HEK293 (cell line): ENCODE measurements around the gene NCEH1.

ENCODE experiments used
- CTCF ChIA-PET: fragments of 350-600 bp; formaldehyde crosslinking; extraction: SDS; loops from one replicate; lab custom pipeline; 2021; ENCODE audit warnings: antibody characterized with exemption; lab: Yijun Ruan, JAX
- POLR2A ChIA-PET: fragments of 300-600 bp; formaldehyde crosslinking; extraction: SDS; loops from one replicate; lab custom pipeline; 2020; ENCODE audit warnings: antibody characterized with exemption, inconsistent platforms; lab: Yijun Ruan, JAX
- H3K27ac ChIP-seq: fragments of 200-500 bp; sonication (Bioruptor generic); 2 replicates; pipeline ENCODE4 v1.5.1; 2014; ENCODE audit warnings: low read depth, low read length, control low read depth, inconsistent platforms; ENCODE audit errors: extremely low read depth
- H3K36me3 ChIP-seq, 2 experiments: fragments of 200-500 bp in 1 of 2; sonication (Bioruptor generic) in 1 of 2; 1 replicate in 1 of 2; 2 replicates in 1 of 2; pipeline ENCODE4 v1.5.1; 2014 to 2017; ENCODE audit warnings: inconsistent platforms in 2 of 2, low read length in 2 of 2; ENCODE audit not compliant: control insufficient read depth in 2 of 2, insufficient read depth in 1 of 2
- H3K4me1 ChIP-seq: fragments of 200-500 bp; sonication (Bioruptor generic); 2 replicates; pipeline ENCODE4 v1.5.1; 2014; ENCODE audit warnings: mild to moderate bottlenecking, low read length, inconsistent platforms; ENCODE audit not compliant: control insufficient read depth, insufficient read depth
- H3K4me3 ChIP-seq: 2 replicates; pipeline ENCODE4 v1.5.1; 2011; ENCODE audit warnings: low read depth, mild to moderate bottlenecking, control low read depth, low read length, moderate library complexity
- H3K9me3 ChIP-seq: fragments of 200-500 bp; sonication (Bioruptor generic); 2 replicates; pipeline ENCODE4 v1.5.1; 2014; ENCODE audit warnings: low read depth, low read length, inconsistent platforms; ENCODE audit not compliant: control insufficient read depth, insufficient read depth
- HOXA7 ChIP-seq: sonication (generic); formaldehyde crosslinking; IDR thresholded peaks from 2 replicates; pipeline ENCODE4 v1.8.1; 2022; ENCODE audit warnings: missing genetic modification reagents, borderline replicate concordance
- KLF16 ChIP-seq: fragments of 450-650 bp; formaldehyde crosslinking; IDR thresholded peaks from 2 replicates; pipeline ENCODE4 v1.5.1; 2017; ENCODE audit warnings: missing biosample characterization, missing genetic modification characterization
- SETDB1 ChIP-seq: IDR thresholded peaks from one replicate; pipeline ENCODE4 v1.6.1; 2017; ENCODE audit warnings: mild to moderate bottlenecking, low read length, moderate library complexity, mixed read lengths; ENCODE audit not compliant: insufficient read length
- ZFP3 ChIP-seq: fragments of 450-650 bp; formaldehyde crosslinking; IDR thresholded peaks from 2 replicates; pipeline ENCODE4 v1.5.1; 2016; ENCODE audit warnings: low read depth, missing biosample characterization, missing genetic modification characterization
- ZNF169 ChIP-seq: fragments of 450-650 bp; formaldehyde crosslinking; IDR thresholded peaks from 2 replicates; pipeline ENCODE4 v1.5.1; 2016; ENCODE audit warnings: missing biosample characterization, missing genetic modification characterization
- ZNF23 ChIP-seq: fragments of 450-650 bp; formaldehyde crosslinking; IDR thresholded peaks from 2 replicates; pipeline ENCODE4 v1.5.1; 2016; ENCODE audit warnings: missing biosample characterization, missing genetic modification characterization, borderline replicate concordance
- ZNF24 ChIP-seq: fragments of 450-650 bp; formaldehyde crosslinking; IDR thresholded peaks from 2 replicates; pipeline ENCODE4 v1.5.1; 2016; ENCODE audit warnings: missing biosample characterization, missing genetic modification characterization
- ZNF311 ChIP-seq: fragments of 450-650 bp; formaldehyde crosslinking; IDR thresholded peaks from 2 replicates; pipeline ENCODE4 v1.5.1; 2017; ENCODE audit warnings: missing biosample characterization, missing genetic modification characterization, borderline replicate concordance
- ZNF426 ChIP-seq: fragments of 450-650 bp; formaldehyde crosslinking; IDR thresholded peaks from 2 replicates; pipeline ENCODE4 v1.5.1; 2017; ENCODE audit warnings: missing biosample characterization, missing genetic modification characterization, mild to moderate bottlenecking, inconsistent platforms, moderate library complexity
- ZNF529 ChIP-seq: fragments of 450-650 bp; formaldehyde crosslinking; IDR thresholded peaks from 2 replicates; pipeline ENCODE4 v1.5.1; 2017; ENCODE audit warnings: missing genetic modification characterization, missing biosample characterization; ENCODE audit not compliant: insufficient replicate concordance
- ZNF558 ChIP-seq: fragments of 450-650 bp; formaldehyde crosslinking; IDR thresholded peaks from 2 replicates; pipeline ENCODE4 v1.5.1; 2016; ENCODE audit warnings: missing biosample characterization, missing genetic modification characterization
- ZNF629 ChIP-seq: fragments of 450-650 bp; formaldehyde crosslinking; IDR thresholded peaks from 2 replicates; pipeline ENCODE4 v1.5.1; 2017; ENCODE audit warnings: missing biosample characterization, missing genetic modification characterization
- ZNF654 ChIP-seq: fragments of 450-650 bp; formaldehyde crosslinking; IDR thresholded peaks from 2 replicates; pipeline ENCODE4 v1.5.1; 2016; ENCODE audit warnings: low read depth, missing biosample characterization, missing genetic modification characterization
- ZNF776 ChIP-seq: fragments of 450-650 bp; formaldehyde crosslinking; IDR thresholded peaks from 2 replicates; pipeline ENCODE4 v1.5.0; 2017; ENCODE audit warnings: missing biosample characterization, missing genetic modification characterization, borderline replicate concordance
- TF ChIP-seq, protein P1 (sequence below): fragments of 450-650 bp; formaldehyde crosslinking; IDR thresholded peaks from 2 replicates; pipeline ENCODE4 v1.5.1; 2017; ENCODE audit warnings: missing biosample characterization, mild to moderate bottlenecking, missing genetic modification characterization, moderate library complexity
- TF ChIP-seq, protein P2 (sequence below): fragments of 450-650 bp; formaldehyde crosslinking; IDR thresholded peaks from 2 replicates; pipeline ENCODE4 v1.5.1; 2016; ENCODE audit warnings: missing biosample characterization, missing genetic modification characterization
- TF ChIP-seq, protein P3 (sequence below): fragments of 450-650 bp; formaldehyde crosslinking; IDR thresholded peaks from 2 replicates; pipeline ENCODE4; 2016; ENCODE audit warnings: missing biosample characterization, missing genetic modification characterization
- TF ChIP-seq, protein P4 (sequence below): fragments of 450-650 bp; formaldehyde crosslinking; IDR thresholded peaks from 2 replicates; pipeline ENCODE4 v1.5.1; 2017; ENCODE audit warnings: missing biosample characterization, missing genetic modification characterization

Gene NCEH1

DNA sequence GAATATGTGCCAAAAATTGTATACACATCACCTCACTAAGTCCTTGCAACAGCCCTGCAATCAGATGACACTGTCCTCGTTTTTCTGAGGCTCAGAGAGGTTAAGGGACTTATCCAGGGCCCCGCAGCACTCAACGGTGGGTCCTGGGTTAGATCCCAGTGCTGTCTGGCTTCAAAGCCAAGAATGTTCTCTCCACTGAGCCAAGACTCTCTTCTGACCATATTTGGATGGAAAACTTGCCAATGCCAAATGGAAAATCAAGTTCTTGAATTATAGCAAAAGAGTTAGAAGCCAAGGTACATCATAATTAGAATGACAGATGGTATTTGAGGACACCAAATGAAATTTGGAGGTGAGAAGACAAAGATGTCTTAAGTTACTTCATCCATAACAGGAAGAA lies 75.9 kb downstream of the NCEH1 start (continued):
- TF ChIP-seq, protein P1, sequence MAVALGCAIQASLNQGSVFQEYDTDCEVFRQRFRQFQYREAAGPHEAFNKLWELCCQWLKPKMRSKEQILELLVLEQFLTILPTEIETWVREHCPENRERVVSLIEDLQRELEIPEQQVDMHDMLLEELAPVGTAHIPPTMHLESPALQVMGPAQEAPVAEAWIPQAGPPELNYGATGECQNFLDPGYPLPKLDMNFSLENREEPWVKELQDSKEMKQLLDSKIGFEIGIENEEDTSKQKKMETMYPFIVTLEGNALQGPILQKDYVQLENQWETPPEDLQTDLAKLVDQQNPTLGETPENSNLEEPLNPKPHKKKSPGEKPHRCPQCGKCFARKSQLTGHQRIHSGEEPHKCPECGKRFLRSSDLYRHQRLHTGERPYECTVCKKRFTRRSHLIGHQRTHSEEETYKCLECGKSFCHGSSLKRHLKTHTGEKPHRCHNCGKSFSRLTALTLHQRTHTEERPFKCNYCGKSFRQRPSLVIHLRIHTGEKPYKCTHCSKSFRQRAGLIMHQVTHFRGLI, result no peak

DNA sequence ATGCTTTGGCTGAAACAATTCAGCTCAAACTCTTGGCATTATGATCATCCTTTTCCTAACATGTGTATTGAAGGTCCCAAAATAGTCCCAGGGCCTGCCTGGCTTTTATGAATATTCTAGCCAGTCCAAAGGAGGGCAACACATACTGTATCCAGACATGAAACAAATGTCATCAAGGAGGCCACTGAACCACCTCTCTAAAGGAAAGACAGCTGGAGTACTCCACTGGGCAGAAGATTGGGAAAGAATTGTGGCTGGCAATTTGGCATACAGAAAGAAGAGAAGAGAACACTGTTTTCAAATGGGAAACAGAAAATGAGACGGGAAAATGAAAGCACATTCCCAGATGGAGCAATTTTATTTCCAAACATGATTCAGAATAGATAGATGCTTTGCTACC lies 80.6 kb downstream of the NCEH1 start:
- Histone ChIP-seq H3K27ac (no peak overlapping the region), H3K9me3 (no peaks in the 10 kb centered on the region)
- TF ChIP-seq, protein P2, sequence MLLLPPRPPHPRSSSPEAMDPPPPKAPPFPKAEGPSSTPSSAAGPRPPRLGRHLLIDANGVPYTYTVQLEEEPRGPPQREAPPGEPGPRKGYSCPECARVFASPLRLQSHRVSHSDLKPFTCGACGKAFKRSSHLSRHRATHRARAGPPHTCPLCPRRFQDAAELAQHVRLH (tag by site-specific recombination), result no peak
- TF ChIP-seq ZNF311 (tag by site-specific recombination), result no peak
- TF ChIP-seq, protein P3, sequence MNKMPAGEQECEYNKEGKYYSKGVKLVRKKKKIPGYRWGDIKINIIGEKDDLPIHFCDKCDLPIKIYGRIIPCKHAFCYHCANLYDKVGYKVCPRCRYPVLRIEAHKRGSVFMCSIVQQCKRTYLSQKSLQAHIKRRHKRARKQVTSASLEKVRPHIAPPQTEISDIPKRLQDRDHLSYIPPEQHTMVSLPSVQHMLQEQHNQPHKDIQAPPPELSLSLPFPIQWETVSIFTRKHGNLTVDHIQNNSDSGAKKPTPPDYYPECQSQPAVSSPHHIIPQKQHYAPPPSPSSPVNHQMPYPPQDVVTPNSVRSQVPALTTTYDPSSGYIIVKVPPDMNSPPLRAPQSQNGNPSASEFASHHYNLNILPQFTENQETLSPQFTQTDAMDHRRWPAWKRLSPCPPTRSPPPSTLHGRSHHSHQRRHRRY (tag by site-specific recombination), result no peak
- no peak for TF ChIP-seq ZNF558 (tag by site-specific recombination)
- no peak for TF ChIP-seq ZNF169 (tag by site-specific recombination)
- TF ChIP-seq ZNF776 (tag by site-specific recombination), result no peak
- TF ChIP-seq, protein P4, sequence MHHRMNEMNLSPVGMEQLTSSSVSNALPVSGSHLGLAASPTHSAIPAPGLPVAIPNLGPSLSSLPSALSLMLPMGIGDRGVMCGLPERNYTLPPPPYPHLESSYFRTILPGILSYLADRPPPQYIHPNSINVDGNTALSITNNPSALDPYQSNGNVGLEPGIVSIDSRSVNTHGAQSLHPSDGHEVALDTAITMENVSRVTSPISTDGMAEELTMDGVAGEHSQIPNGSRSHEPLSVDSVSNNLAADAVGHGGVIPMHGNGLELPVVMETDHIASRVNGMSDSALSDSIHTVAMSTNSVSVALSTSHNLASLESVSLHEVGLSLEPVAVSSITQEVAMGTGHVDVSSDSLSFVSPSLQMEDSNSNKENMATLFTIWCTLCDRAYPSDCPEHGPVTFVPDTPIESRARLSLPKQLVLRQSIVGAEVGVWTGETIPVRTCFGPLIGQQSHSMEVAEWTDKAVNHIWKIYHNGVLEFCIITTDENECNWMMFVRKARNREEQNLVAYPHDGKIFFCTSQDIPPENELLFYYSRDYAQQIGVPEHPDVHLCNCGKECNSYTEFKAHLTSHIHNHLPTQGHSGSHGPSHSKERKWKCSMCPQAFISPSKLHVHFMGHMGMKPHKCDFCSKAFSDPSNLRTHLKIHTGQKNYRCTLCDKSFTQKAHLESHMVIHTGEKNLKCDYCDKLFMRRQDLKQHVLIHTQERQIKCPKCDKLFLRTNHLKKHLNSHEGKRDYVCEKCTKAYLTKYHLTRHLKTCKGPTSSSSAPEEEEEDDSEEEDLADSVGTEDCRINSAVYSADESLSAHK (tag by site-specific recombination), result no peak
- TF ChIP-seq HOXA7 (CRISPR knock-in tag), result no peak
- no peak for TF ChIP-seq SETDB1
- TF ChIP-seq ZNF24, result no peak
- no peak for TF ChIP-seq ZNF654 (tag by site-specific recombination)
- no peak for TF ChIP-seq ZFP3
- TF ChIP-seq, all 188 proteins: peak for 0
- Histone ChIP-seq H3K4me1 (no peaks in the 10 kb centered on the region), H3K4me3 (no peak overlapping the region), H3K36me3 (peaks cover 0 to 12% of the 10 kb centered on the region in 2 experiments; a peak in 1 of 3 replicates)
- ChIA-PET CTCF (no interaction called here), POLR2A (no interaction called here)

DNA sequence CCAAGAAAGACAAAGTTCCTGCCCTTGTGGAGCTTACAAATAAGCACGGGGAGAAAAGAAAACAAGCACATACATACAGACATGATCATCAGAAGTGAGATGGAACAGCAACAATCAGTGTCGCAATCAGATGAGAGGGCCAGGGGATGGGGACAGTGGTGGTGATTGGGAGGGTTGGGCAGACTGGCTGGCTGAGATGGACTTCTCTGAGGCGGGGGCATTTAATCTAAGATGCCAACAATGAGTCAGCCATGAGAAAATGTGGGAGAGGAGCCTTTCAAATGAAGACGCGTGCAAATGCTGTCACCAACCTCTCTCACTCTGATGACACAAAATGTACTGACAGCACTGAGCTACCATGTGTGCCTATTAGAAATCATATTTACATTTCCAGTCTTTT lies 81.4 kb downstream of the NCEH1 start:
- ChIA-PET POLR2A (no interaction called here), CTCF (interaction anchor here (0.6 kb wide), 1 partner anchor 738 kb away, joined by 3 read pairs; no protein-coding TSS in a partner anchor)
- H3K9me3 ChIP-seq, result no peaks in the 10 kb centered on the region
- H3K4me1 ChIP-seq, result no peaks in the 10 kb centered on the region
- TF ChIP-seq ZNF426 (tag by site-specific recombination) (no peak), ZNF529 (tag by site-specific recombination) (no peak), ZNF558 (tag by site-specific recombination) (no peak), ZNF629 (no peak), KLF16 (tag by site-specific recombination) (no peak), ZNF23 (tag by site-specific recombination) (no peak)
- H3K27ac ChIP-seq, result no peak overlapping the region
- no peak overlapping the region for H3K4me3 ChIP-seq
- H3K36me3 ChIP-seq, result peaks cover 0 to 8% of the 10 kb centered on the region in 2 experiments; a peak in 1 of 3 replicates
